Stimulated activated CD4-positive, alpha-beta T cell treated with anti-CD3 and anti-CD28 coated beads, Interleukin-12 subunit alpha, Interleukin-12 subunit beta, amount 100 ng/mL, for 48 hours (primary cell): Measurements from ENCODE around the gene EVL.
"Not testable (repeated sequence)": the region's sequence is repeated elsewhere in the genome, so short reads cannot be mapped to it uniquely, and the experiment has no call there.

Source experiments
- DNase-seq, 3 donors: peaks; one replicate each; pipeline ENCODE4 v3.0.0-alpha.2; 2020; ENCODE audit warnings: low read depth in 2 of 3, low spot score in 1 of 3

EVL gene, protein sequence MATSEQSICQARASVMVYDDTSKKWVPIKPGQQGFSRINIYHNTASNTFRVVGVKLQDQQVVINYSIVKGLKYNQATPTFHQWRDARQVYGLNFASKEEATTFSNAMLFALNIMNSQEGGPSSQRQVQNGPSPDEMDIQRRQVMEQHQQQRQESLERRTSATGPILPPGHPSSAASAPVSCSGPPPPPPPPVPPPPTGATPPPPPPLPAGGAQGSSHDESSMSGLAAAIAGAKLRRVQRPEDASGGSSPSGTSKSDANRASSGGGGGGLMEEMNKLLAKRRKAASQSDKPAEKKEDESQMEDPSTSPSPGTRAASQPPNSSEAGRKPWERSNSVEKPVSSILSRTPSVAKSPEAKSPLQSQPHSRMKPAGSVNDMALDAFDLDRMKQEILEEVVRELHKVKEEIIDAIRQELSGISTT

DNA sequence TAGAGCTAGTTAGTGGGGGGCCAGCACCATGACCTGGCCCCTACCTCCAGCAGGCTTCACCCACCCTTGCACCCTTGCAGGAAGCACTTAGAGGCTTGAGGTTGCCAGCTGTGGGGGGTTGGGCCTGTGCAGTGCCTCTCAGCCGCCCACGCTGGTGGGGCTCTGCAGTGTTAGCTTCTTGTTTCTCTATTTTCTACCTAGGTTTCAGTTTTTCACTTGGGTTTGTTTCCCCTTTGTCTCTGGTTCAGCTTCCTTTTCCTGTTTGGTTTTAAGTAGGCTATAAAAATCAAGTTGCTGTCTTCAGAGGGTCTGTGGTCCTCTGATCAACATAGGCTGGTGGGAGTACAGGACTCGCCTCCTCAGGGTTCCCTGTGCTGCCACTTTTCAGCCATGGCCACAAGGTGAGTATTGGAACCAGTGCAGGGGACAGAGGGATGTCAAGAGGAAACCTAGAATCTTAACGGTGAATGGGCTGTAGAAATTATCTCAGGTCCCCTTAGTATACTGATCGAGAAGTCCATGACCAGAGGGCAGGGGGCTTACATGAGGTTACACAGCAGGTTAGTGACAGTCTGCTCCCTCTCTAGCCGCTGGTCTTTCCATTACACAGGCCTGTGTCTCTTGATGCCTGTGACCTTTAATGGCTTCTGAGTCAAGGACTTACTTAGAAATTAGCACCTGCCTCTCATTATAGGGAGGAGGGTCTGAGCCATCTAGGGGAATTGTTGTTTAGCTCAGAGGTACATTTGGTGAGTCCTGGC, at the start of gene EVL:
Gene EVL, plus strand, starts transcription at position 312 of the 761 bp plus-strand sequence. Its CDS starts 79 bp downstream, at position 391.
- DNase-seq = peak; percentile 68 to 74 (median 71)

DNA sequence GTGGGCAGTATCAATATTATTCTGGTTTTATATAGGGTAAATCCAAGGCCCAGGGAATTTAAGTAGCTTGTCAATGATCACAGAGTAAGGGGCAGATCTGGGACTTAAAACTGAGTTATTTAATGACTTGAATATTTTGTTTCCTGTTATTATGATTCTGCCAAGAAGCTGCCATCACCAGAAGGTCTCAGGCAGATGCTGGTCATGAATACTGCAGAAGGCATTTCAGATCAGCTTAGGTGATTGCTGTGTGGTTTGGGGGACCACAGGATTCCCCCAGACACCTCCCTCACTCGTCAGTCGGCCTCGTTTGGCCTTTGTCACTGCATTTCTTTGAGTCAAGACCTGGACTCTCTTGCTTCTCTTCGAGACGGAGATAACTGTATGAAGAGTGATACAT, 47.7 kb upstream of the EVL start:
- no peak for DNase-seq

DNA sequence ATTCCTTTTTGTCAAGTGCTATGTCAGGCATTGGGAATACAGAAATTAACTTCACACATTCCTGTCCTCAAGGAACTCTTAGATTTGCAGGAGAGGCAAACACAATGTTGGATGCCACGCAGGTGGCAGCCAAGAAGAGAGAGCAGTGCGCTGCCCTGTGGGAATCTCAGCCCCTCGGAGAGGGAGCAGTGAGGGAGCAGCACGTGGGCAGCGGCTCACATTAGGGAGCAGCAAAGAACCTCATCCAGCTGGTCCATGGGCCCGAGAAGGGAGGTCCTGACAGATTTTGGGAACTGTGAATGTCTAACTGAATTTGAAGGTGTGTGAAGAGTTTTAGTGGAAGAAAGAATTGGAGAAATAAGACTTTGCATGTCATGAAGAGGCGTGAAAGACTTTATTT, 47.2 kb upstream of the EVL start:
- no peak for DNase-seq

DNA sequence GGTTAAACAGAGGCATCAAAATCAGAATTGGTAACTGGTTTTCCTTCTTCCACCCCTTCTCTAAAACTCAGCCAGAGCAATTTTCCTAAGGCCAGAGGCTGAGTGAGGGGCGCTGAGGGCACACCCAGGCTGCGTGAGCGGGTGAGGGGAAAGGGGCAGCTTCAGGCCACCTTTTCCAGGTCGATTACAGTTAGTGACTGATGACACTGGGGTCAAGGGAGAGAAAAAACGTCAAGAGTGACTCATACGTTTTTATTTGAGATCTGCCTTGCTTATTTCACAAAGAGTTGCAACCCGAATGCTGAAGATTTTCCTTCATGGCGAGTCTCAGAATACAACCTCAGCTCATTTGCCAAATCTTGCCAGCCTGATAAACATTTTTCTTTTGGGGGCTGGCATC, 46.7 kb upstream of the EVL start:
- no peak for DNase-seq

DNA sequence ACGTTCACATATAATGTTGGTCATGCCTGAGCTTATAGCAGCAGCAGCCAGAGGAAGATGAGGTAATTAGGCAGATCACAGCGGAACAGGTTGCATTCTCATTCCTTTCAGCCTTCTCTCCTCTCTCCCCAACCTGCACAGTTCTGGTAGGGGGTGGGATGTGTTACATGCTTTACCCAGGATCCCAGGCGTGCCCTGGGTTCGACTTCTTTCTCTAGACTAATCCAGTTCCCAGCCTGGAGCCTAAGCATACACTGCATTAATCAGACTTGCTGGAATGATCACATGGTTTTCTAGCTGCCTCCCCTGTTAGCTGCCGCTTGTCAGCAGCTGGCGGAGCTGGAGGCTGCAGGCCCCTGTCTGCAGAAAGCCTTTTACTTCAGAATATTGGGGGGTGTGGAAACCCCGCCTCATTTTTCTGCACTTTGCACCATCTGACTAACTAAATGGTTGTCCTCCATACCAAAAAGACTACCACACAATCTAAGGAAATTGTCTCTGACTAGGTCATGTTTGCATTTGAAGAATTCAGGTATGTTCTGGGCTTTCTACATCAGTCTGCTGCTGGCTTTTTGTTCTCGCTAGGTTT, 46.0 kb upstream of the EVL start:
- DNase-seq = no peak

DNA sequence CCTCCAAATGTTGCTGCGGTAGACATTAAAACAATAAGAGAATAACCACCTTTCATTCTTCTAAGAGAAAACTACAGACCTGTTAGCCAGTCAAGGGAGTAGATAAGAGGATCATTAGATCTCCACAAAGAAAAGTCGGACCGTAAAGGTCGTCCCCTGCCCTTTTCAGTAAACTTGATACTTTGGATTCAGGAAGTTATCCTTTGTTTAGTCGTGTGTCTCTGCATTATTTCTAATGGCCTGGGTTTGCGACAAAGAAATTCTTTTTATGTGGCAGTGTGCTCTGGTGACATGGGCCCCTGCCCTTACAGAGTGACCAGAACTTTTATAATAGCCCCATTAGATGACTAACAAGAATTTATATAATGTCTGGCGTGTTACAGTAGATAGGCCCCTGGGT, 44.6 kb upstream of the EVL start:
- DNase-seq = no peak

DNA sequence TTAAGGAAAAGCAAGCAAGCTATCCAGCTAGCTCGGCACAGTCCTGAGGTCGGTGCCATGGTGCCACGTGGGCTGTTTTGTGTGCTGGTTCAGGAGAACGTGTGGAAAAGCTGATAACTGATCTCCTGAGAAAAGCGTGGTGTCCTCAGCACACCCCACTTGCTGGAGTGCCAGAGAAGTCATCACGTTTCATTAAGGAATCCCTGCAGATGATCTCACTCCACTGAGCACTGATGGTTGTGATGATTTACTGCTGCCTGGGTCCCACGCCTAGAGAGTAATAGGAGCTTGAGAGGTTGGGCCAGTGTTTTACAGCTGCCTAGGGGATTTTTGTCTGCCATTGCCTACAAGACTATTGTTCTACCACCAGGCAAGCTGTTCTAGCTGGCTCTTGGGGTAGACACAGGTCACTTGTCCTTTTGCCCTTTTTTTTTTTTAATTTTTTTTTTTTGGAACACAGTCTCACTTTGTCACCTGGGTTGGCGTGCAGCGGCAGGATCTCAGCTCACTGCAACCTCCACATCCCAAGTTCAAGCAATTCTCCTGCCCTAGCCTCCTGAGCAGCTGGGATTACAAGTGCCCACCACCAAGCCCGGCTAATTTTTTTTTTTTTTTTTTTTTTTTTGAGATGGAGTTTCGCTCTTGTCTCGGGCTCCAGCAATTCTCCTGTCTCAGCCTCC, 42.3 kb upstream of the EVL start:
- no peak for DNase-seq

DNA sequence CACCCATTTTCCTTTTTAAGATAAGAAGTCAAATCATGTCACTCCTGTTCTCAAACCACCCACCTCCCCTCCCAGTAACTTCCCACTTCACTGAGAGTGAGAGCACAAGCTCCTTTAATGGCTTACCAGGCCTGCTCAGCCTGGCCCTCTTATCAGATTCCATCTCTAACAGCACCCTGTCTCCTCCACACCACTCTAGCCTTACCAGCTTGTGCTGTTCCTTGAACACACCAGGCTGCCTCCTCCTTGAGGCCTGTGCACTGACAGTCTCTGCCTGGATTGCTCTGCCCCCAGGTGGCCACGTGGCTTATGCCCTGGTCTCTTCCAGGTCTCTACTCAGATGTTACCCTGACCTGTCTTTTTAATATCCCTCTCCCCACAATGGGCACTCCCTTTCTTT, 40.1 kb upstream of the EVL start:
- DNase-seq = peak in 1 of 3 donors; percentile 6

DNA sequence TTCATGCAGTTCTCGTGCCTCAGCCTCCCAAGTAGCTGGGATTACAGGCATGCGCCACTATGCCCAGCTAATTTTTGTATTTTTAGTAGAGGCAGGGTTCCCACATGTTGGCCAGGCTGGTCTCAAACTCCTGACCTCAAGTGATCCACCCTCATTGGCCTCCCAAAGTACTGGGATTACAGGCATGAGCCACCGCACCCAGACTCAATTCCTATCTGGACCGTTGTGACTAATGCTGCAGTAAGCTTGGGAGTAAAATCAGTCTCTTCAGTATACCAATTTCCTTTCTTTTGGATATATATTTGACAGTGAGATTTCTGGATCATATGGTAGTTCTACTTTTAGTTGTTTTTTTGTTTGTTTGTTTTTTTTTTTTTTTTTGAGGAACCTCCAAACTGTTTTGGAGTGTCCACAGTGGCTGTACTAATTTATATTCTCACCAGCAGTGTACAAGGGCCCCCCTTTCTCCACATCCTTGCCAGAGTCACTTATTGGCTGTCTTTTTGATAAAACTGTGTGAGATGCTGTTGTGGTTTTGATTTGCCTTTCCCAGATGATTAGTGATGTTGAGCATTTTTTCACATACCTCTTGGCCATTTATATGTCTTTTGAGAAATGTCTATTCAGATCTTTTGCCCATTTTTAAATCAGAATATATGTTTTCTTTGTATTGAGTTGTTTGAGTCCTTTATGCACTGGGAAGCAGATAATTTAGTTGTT, 37.3 kb upstream of the EVL start:
- no peak for DNase-seq

DNA sequence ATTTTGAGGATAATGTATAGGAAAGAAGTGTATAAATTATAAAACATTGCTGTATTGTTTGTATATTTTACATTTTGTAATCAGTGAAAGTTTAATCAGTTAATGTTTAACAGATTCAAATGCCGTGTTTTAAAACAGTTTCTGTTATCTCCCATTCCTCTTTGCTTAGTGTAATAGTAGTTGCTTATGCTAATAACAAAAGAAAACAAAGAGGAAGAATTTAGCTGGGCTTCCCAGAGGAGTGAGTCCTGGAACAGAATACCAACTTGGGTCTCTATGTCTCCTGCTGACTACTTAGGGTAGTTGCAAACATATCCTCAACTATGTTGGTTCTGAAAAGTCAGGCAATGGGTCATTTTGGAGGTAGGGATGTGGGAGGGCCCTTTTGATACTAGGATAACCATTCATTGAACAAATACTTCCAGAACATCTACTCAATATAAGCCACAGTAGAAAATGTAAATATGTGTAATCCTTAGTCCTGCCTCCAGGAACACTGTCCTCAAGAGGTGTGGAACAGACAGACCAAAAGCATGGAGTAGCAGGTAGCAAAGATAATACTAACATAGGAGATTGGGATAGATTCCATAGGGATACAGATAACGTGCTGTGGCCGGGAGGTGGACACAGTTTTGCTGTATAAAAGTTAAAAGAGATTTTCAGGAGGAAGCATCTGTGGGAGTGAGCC, 36.1 kb upstream of the EVL start:
- no peak for DNase-seq

DNA sequence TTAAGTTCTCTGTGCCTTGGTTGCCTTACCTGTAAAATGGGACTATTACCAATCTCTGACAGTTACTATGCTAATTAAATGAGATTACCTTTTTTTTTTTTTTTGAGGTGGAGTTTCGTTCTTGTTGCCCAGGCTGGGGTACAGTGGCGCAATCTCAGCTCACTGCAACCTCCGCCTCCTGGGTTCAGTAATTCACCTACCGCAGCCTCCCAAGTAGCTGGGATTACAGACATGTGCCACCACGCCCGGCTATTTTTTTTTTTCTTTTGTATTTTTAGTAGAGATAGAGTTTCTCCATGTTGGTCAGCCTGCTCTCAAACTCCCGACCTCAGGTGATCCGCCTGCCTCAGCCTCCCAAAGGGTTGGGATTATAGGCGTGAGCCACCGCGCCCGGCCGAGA, 35.2 kb upstream of the EVL start:
- not testable (repeated sequence) for DNase-seq

DNA sequence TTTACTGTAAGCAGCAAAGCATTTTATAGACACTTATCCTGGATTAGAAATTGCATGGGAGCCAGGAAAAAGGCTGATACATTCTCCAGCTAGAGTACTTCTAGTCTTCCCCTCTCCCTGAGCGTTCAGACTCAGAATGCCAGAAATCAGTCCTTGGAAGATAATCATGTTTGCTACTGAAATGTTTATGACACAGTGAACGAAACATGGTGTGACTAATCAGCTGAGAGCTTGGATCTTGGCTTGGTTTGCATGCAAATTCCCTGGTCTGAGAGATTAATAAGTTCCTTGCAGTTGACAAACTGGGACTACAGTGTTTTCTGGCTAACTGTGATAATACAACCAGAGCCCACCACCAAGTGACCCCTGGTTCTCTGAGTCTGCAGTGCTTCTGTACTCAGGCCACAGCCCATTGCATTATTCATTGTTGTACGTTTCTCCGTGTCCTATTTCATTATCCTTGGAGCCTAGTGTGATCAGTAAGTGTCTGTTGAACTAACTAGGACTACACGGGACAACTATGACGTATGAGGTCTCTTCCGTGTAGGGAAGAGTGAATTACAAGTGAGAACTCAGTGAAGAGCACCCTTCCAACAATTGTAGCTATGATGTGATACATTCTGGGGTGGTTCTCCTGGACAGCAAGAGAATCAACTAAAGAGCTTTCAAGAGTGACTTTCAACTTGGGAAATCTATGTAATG, 34.6 kb upstream of the EVL start:
- no peak for DNase-seq

DNA sequence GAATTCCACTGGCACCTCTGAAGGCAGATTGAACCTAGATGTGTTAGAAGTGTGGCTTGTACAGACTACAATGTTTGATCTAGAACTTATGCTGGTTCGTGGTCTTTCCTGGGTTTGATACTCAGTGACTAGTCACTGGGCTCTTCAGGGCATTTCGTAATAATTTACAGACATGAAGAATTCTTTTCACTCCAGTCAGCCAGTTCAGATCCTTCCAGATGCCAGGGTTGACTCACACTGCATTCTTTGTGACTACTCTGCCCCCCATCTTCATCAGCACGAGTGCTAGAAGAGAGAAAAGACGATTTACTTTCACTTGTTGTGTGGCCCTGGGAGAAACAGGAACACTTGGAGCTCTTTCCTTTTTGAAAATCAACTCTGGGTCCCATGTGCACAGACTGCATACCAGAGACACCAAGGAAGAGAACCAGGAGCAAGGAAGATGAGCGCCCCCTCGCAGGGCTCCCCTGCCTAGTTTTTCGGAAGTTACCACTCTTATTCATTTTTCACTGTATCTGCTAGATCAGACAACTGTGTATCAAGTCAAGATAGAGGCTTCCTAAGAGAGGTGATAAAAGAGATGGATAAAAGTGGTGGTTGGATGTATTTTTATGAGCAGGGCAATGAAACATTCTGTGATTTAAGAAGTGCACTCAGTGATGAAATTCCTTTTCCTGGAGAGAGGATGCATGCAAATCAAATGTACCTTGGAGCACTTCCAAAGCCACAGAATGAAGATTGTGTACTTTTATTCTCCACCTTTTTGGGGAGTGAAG, 33.5 kb upstream of the EVL start:
- no peak for DNase-seq

DNA sequence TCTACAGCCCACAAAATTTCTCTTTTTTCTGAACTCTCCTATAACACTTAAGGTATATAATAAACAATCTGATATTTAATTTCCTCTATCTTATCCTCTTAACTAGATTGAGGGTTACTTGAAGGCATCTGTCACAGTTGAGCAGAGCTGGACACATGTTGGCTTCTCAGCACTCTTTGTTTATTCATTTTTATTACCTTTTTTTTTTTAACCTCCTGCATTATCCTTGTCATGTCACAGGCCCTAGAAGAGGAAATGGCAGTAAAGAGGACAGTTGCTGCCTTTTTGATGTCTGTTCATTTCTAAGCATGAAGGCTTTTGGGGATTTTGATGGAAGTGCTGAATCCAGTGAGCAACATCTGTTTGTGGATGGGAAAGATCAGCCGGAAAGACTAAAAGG, 32.5 kb upstream of the EVL start:
- DNase-seq = no peak

DNA sequence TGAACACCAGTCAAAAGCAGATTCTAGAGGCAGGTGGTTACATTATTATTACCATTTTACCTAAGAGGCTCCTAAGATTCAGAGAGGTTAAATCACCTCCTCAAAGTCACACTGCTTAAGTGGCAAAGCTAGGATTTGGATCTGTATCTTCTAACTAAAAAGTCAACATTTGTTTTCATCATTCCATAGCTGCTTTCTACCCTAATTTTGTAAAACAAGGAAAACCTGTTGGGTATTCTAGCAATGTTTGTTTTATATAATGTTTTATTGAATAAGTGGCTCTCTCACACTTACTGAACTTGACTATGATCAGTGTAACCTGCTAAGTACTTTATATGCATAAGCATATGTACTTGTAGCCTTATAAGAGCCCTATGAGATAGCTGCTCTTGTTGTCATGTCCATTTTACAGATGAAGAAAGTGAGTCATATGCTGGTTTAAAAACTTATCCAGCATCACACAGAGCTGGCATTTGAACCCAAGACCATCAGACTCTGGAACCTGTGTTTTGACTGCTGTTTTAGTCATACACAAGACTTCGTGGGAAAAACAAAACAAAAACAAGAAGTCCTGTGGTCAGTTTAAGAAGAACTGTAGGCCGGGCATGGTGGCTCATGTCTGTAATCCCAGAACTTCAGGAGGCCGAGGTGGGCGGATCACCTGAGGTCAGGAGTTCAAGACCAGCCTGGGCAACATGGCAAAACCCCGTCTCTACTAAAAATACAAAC, 31.7 kb upstream of the EVL start:
- DNase-seq = no peak

DNA sequence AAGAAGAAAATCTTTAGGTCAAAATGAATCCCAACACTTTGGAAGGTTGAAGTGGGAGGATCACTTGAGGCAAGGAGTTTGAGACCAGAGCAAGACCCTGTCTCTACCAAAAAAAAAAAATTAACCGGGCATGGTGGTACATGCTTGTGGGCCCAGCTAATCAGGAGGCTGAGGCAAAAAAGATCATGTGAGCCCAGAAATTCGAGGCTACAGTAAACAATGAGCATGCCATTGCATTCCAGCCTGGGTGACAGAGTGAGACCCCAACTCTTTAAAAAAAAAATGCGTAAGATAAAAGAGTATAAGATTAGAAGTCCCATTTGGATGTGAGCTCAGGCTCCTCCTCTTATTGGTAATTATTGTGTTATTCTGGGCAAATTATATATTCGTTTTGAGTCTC, 30.8 kb upstream of the EVL start:
- no peak for DNase-seq

DNA sequence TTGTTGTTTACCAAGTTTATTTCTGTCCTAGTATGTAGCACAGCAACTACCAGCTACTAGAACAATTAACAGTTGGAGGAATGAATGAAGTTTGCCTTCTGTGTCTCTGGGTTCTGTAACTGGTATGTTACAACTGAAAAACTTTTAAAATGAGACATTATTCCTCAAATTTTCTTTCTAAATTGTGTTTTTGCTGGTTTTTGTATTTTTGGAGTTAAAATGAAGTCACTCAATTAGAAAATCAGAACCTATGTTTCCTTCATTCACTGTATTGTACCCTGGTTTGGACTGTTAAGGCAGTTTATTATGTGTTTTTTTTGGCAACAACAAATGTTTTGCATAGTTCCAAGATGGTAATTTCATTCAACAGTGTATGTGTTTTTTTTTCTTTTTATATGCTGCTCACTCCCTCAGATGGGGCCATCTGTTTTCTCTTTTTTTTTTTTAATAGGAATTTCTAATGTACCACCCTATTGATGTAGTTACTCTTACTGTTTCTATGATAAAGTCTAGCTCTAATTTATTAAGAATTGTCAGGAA, 30.2 kb upstream of the EVL start:
- no peak for DNase-seq

DNA sequence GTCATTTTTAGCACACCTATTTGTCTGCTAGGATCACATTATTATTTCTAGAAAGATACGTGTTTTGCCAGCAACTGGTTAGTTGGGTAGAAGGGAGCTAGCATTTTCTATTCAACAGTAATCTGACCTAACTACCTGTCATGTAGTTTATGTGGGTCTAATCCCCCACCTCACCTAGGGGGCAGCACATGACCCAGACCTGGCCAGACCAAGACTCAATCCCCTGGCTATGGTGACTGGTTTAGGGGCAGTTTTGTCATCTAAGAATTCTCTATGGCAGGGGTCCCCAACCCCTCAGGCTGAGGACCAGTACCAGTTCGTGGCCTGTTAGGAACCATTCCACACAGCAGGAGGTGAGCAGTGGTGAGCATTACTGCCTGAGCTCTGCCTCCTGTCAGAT, 29.5 kb upstream of the EVL start:
- no peak for DNase-seq
